ENCODE measurements around the gene TRIP10. TPM values are rescaled to one million over a fixed set of nuclear protein-coding genes. Genes with fewer than 3 reads are reported as not detected.
A peak's percentile ranks its signal among the peaks of the same experiment; 100 is the strongest.

The TRIP10 gene
- total and polyA plus RNA-seq, 10 of the 15 experiments (the other 5 are each of a cell fraction or from before 2014, with no cell fraction given) = 0.79 to 54.5 (median 32.5) TPM

DNA sequence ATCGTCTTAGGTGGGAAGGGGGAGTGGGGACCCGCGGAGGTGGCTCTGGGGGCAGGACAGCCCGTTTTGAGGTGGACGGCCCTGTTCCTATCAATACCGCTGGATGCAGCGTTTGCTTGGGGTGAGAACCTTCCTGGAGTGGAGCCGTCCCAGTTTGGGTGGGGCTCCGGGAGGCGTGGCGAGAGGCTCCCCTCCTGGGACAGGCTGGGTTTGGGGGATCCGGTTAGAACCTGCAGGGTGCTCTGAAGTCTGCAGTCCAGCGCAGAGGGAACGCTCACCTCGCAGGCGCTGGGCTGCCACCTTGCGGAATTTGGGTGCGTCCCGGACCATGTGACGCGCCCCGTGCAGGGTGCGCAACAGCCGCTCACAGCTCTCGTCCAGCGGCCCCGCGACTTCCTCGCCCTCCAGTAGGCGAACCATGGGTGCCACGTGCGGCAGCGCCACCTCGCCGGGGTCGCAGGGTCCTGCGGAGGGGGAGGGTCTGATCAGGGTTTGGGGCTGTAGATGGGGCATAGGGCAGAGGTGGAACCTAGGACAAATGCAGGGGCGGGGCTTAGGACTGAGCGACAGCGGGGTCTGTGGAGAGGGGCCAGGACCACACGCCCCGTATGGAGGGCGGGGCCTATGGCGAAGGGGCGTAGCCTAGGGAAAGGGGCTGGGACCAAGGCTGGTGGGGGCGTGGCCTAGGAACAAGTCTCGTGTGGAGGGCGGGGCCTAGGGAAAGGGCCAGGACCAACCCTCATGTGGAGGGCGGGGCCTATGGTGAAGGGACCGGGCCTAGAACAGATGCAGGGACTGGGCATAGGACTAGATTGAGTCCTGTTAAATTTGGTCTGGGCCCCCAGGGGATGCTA is 13.9 kb downstream of the TRIP10 start (continued):
- TF ChIP-seq, protein P1, sequence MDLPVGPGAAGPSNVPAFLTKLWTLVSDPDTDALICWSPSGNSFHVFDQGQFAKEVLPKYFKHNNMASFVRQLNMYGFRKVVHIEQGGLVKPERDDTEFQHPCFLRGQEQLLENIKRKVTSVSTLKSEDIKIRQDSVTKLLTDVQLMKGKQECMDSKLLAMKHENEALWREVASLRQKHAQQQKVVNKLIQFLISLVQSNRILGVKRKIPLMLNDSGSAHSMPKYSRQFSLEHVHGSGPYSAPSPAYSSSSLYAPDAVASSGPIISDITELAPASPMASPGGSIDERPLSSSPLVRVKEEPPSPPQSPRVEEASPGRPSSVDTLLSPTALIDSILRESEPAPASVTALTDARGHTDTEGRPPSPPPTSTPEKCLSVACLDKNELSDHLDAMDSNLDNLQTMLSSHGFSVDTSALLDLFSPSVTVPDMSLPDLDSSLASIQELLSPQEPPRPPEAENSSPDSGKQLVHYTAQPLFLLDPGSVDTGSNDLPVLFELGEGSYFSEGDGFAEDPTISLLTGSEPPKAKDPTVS (IDR thresholded peaks at IDR 0.05; ENCODE audit: low read depth, low read length) = no peak
- TF ChIP-seq NFYB (IDR thresholded peaks at IDR 0.05; ENCODE audit: insufficient read depth, low read depth, low read length) (0 out of 2 replicates have a peak, but pooled peaks have one; percentile 17), NR2C1 (IDR thresholded peaks at IDR 0.05) (no peak), BCL11A (IDR thresholded peaks at IDR 0.05; ENCODE audit: low read depth, low read length) (0 out of 2 replicates have a peak, but pooled peaks have one; percentile 9), SP1 (IDR thresholded peaks at IDR 0.05; ENCODE audit: low read depth, low read length) (peak; percentile 19), MEF2A (IDR thresholded peaks at IDR 0.05; ENCODE audit: insufficient read depth, low read depth, low read length) (no peak), JUND (IDR thresholded peaks at IDR 0.05; ENCODE audit: low read depth, low read length) (no peak), EZH2 (IDR thresholded peaks at IDR 0.05; ENCODE audit: borderline replicate concordance, control insufficient read depth, low read depth, low read length) (no peak), NFXL1 (IDR thresholded peaks at IDR 0.05; ENCODE audit: borderline replicate concordance) (no peak), NFIC (IDR thresholded peaks at IDR 0.05; ENCODE audit: low read depth, low read length) (no peak), MEF2B (IDR thresholded peaks at IDR 0.05; ENCODE audit: partially characterized antibody, poor library complexity, severe bottlenecking) (peak; percentile 55), RB1 (IDR thresholded peaks at IDR 0.05; ENCODE audit: borderline replicate concordance) (no peak), DPF2 (IDR thresholded peaks at IDR 0.05) (peak; percentile 72; the same call in 1 of the 2 replicates), RFX5 (IDR thresholded peaks at IDR 0.05; ENCODE audit: low read depth, low read length) (no peak), BRCA1 (IDR thresholded peaks at IDR 0.05; ENCODE audit: low read depth, low read length) (no peak), SREBF2 (IDR thresholded peaks at IDR 0.05; ENCODE audit: low read length) (no peak)
- TF ChIP-seq, protein P2, sequence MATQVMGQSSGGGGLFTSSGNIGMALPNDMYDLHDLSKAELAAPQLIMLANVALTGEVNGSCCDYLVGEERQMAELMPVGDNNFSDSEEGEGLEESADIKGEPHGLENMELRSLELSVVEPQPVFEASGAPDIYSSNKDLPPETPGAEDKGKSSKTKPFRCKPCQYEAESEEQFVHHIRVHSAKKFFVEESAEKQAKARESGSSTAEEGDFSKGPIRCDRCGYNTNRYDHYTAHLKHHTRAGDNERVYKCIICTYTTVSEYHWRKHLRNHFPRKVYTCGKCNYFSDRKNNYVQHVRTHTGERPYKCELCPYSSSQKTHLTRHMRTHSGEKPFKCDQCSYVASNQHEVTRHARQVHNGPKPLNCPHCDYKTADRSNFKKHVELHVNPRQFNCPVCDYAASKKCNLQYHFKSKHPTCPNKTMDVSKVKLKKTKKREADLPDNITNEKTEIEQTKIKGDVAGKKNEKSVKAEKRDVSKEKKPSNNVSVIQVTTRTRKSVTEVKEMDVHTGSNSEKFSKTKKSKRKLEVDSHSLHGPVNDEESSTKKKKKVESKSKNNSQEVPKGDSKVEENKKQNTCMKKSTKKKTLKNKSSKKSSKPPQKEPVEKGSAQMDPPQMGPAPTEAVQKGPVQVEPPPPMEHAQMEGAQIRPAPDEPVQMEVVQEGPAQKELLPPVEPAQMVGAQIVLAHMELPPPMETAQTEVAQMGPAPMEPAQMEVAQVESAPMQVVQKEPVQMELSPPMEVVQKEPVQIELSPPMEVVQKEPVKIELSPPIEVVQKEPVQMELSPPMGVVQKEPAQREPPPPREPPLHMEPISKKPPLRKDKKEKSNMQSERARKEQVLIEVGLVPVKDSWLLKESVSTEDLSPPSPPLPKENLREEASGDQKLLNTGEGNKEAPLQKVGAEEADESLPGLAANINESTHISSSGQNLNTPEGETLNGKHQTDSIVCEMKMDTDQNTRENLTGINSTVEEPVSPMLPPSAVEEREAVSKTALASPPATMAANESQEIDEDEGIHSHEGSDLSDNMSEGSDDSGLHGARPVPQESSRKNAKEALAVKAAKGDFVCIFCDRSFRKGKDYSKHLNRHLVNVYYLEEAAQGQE (IDR thresholded peaks at IDR 0.05; ENCODE audit: low read depth, low read length) = no peak
- TF ChIP-seq, protein P3, sequence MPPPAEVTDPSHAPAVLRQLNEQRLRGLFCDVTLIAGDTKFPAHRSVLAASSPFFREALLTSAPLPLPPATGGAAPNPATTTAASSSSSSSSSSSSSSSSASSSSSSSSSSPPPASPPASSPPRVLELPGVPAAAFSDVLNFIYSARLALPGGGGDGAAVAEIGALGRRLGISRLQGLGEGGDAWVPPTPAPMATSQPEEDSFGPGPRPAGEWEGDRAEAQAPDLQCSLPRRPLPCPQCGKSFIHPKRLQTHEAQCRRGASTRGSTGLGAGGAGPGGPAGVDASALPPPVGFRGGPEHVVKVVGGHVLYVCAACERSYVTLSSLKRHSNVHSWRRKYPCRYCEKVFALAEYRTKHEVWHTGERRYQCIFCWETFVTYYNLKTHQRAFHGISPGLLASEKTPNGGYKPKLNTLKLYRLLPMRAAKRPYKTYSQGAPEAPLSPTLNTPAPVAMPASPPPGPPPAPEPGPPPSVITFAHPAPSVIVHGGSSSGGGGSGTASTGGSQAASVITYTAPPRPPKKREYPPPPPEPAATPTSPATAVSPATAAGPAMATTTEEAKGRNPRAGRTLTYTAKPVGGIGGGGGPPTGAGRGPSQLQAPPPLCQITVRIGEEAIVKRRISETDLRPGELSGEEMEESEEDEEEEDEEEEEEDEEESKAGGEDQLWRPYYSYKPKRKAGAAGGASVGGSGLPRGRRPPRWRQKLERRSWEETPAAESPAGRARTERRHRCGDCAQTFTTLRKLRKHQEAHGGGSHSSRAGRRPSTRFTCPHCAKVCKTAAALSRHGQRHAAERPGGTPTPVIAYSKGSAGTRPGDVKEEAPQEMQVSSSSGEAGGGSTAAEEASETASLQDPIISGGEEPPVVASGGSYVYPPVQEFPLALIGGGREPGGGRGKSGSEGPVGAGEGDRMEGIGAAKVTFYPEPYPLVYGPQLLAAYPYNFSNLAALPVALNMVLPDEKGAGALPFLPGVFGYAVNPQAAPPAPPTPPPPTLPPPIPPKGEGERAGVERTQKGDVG (CRISPR knock-in tag; IDR thresholded peaks at IDR 0.05) = no peak

All from GM12878 (cell line).